ENCODE results near the gene NDUFA13. TPM values are rescaled to one million over a fixed set of nuclear protein-coding genes. Genes with fewer than 3 reads are reported as not detected.

Gene NDUFA13
- polyA plus RNA-seq, 6 donors from 2014 or later: 226 to 324 (median 271) TPM

DNA sequence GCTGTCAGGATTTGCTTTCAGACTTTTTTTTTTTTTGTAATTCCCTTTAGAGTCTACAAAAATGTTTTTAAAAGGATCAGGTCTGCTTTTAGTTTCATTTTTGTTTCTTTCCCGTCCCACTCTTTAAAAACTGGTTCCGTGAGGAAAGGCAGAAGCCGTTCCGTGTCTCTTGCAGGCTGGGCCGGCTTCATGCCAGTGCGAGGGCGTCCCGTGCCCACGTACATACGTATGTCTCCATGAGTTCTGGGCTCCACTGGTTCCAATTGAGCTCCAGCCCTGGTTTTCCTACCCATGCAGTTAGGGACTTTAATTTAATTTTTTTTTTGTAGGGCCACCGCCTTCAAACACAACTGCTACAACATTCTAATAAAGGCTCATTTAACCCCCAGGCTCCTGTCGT lies 9.4 kb upstream of the NDUFA13 start:
- Mint-ChIP-seq H3K27me3 (no peaks in the 10 kb centered on the region), H3K9me3 (no peaks in the 10 kb centered on the region), H3K36me3 (peaks cover 6 to 11% of the 10 kb centered on the region in 2 donors), H3K27ac (peak overlapping the region in 2 of 6 donors; percentile 70 to 79), H3K4me1 (peaks cover 0 to 8% (median 4%) of the 10 kb centered on the region in 3 donors), H3K4me3 (no peak overlapping the region)
- no peak for DNase-seq
- no peak for ATAC-seq (ENCODE audit: low read depth in 2 of 2)

DNA sequence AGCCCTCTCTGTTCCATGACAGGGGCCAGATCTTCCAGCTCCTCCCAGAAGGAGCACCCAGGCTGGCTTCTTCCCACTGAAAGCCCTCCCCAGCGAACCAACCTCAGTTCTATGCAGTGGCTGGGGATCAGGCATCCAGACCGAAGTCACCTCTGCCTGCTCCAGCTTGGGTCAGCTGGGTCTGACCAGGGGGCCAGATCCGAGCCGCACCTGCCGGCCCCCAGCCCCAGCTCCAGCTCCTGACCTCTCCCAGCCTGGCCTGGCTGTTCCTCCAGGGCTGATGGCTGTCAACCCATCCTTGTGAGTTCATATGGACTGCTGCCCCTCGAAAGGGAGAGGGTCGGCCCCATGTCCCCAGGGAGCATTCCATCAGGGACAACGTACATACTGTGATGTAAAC lies 8.7 kb upstream of the NDUFA13 start:
- Mint-ChIP-seq H3K4me1 (peaks cover 0 to 8% (median 4%) of the 10 kb centered on the region in 3 donors), H3K27ac (no peak overlapping the region), H3K9me3 (no peaks in the 10 kb centered on the region), H3K4me3 (no peak overlapping the region), H3K36me3 (peaks cover 6 to 11% of the 10 kb centered on the region in 2 donors), H3K27me3 (no peaks in the 10 kb centered on the region)
- DNase-seq (no peak), ATAC-seq (ENCODE audit: low read depth in 2 of 2) (no peak)

DNA sequence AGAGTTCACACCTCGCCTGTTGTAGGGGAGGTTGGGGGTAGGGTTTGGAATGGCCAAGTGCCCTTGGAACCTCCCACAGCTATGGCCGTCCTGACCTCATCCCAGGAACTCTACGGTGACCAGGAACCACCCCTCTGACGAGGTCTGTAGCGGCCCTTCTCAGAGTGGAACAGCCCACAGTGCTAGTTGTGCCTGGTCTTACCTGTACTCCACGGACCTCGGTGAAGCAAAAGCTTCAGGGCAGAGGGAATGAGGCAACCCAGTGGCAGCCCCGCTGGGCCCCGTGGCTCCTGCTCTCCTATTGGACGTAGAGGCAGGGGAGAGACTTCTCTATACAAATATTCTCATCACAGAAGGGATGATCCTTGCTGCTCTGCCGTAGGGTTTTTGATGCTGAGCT lies 7.8 kb upstream of the NDUFA13 start:
- Mint-ChIP-seq H3K4me3 (no peak overlapping the region), H3K4me1 (peaks cover 0 to 4% (median 0%) of the 10 kb centered on the region in 3 donors), H3K36me3 (peaks cover 4 to 6% of the 10 kb centered on the region in 2 donors), H3K27ac (no peak overlapping the region), H3K27me3 (no peaks in the 10 kb centered on the region), H3K9me3 (no peaks in the 10 kb centered on the region)
- ATAC-seq (ENCODE audit: low read depth in 2 of 2) (no peak), DNase-seq (no peak)

DNA sequence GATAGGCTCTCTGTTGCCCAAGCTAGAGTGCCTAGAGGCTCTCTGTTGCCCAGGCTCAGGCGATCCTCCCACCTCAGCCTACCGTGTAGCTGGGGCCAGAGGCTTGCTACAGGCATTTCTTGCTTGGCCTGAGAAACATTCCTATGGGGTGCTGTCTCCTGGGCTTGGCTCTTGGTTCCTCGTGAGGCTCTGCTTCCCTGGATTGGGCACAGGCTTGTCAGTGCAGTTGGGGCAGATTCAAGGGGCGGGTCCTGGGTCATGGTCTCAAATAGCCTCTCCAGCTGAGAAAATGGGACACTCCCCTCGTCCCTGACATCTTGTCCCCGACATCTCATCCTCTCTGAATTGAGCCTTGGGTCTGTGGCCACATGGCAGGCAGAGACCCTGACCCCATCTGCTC lies 5.6 kb upstream of the NDUFA13 start:
- peak overlapping the region in 2 of 6 donors; percentile 63 to 93 for H3K27ac Mint-ChIP-seq
- H3K4me1 Mint-ChIP-seq: peaks cover 0 to 4% (median 2%) of the 10 kb centered on the region in 3 donors
- no peaks in the 10 kb centered on the region for H3K9me3 Mint-ChIP-seq
- peaks cover 0 to 6% of the 10 kb centered on the region in 2 donors for H3K36me3 Mint-ChIP-seq
- DNase-seq: no peak
- peak overlapping the region in 1 of 8 donors; percentile 62 for H3K4me3 Mint-ChIP-seq
- ATAC-seq (ENCODE audit: low read depth in 2 of 2): no peak
- H3K27me3 Mint-ChIP-seq: no peaks in the 10 kb centered on the region

DNA sequence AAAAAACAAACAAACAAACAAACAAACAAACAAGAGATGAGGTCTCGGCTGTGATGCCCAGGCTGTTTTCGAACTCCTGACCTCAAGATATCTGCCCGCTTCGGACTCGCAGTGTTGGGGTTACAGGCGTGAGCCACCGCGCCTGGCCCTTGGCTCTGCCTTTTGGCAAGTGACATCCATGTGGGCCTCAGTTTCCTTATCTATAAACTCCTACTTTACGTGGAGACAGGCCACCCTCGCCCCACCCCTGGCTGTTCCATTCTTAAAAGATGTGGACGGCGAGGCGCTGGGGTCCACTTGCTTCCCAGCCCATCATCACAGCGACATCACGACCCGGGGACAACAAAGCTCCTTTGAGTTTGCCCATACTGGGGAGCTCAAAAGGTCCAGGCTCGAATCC lies 2.3 kb upstream of the NDUFA13 start:
- Mint-ChIP-seq H3K9me3 (no peaks in the 10 kb centered on the region), H3K4me3 (peak overlapping the region in 5 of 8 donors; percentile 41 to 76 (median 52)), H3K36me3 (no peaks in the 10 kb centered on the region), H3K27ac (peak overlapping the region in 1 of 6 donors; percentile 47), H3K27me3 (no peaks in the 10 kb centered on the region), H3K4me1 (peaks cover 3 to 26% (median 4%) of the 10 kb centered on the region in 3 donors)
- ATAC-seq (ENCODE audit: low read depth in 2 of 2): no peak
- no peak for DNase-seq

DNA sequence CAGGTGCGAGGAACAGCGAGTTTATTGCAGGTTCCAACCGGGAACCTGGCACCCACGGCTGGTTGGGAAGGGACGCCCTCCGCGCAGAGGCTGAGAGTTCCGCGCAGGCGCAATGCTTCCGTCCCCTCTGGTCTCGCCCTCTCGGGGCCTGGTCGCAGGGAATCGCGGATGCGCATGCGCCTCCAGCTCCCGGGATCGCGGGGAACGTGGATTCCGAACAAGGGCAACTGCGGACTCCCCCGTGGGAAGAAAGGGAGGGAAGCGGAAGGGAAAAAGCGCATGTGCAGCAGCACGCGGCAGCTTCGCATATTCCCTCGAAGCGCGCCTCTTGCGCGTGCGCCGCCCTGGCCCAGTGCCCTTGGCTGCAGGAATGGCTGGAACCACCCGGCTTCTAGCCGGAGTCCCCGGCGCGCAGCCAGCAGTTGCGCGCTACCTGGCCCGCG lies 1.8 kb upstream of the NDUFA13 start:
- Mint-ChIP-seq H3K27me3 (no peaks in the 10 kb centered on the region), H3K4me3 (peak overlapping the region in 7 of 8 donors; percentile 41 to 76 (median 58)), H3K36me3 (no peaks in the 10 kb centered on the region), H3K27ac (no peak overlapping the region), H3K4me1 (peaks cover 5 to 28% (median 7%) of the 10 kb centered on the region in 3 donors), H3K9me3 (no peaks in the 10 kb centered on the region)
- ATAC-seq (ENCODE audit: low read depth in 2 of 2) (no peak), DNase-seq (no peak)

DNA sequence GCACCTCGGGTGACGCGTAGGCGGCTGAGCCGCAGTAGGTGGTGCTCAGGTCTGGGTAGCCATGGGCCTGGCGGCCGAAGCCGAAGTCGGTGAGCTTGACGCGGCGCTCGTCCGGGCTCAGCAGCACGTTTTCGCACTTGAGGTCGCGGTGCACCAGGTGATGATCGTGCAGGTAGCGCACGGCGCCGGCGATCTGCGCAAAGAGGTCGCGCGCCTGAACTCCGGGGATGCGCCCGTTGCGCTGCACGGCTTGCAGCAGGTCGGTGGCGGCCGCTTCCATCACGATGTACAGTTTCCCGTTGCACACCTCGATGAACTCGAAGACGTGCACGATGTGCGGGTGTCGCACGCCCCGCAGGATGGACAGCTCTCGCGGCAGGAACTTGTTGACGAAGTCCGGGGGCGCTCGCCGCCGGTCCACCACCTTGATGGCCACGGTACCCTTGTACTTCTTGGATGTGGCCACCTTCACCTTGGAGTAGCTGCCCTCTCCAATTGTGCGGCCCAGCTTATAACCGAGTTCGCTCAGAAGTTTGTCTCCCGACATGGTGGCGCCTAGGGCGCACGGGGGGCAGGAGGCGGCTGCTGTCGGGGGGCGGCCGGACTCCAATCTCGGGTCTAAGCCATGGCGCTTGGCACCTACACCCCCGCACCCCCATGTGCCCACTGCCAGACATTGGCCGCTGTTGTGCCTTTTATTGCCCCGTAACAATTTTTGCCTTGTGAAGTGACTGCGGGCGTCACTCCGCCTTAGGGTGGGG lies 964 bp upstream of the NDUFA13 start, which contains the start of gene TSSK6:
TSS of gene TSSK6 (minus strand) at position 668 of the 761 bp plus-strand sequence. CDS start at position 547, 121 bp downstream.
- Mint-ChIP-seq H3K4me3 (peak within 1 kb of the TSS; percentile 91 to 98 (median 96)), H3K4me1 (peaks cover 13 to 36% (median 15%) of the 10 kb centered on the region in 3 donors), H3K27ac (peak within 1 kb of the TSS; percentile 91 to 96 (median 95)), H3K36me3 (no peaks in the 10 kb centered on the region), H3K27me3 (no peaks in the 10 kb centered on the region), H3K9me3 (no peaks in the 10 kb centered on the region)
- DNase-seq (no peak), ATAC-seq (ENCODE audit: low read depth in 2 of 2) (no peak)

DNA sequence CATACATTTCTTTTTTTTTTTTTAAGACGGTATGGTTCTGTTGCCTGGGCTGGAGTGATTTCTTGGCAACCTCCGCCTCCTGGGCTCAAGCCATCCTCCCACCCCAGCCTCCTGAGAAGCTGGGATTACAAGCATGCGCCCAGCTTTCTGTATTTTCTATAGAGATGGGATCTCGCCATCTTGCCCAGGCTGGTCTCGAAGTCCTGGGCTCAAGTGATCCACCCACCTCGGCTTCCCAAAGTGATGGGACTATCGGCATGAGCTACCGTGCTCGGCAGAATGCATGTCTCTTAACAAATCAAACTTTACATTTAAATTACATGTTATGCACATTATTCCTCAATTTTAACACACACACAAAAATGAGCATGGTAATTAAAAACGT lies 1.2 kb downstream of the NDUFA13 start:
- DNase-seq: no peak
- ATAC-seq (ENCODE audit: low read depth in 2 of 2): no peak
- no peaks in the 10 kb centered on the region for H3K27me3 Mint-ChIP-seq
- peak overlapping the region; percentile 91 to 98 (median 96) for H3K4me3 Mint-ChIP-seq
- peaks cover 20 to 39% (median 21%) of the 10 kb centered on the region in 3 donors for H3K4me1 Mint-ChIP-seq
- peak overlapping the region in 1 of 6 donors; percentile 73 for H3K27ac Mint-ChIP-seq
- peaks cover 0 to 3% of the 10 kb centered on the region in 2 donors for H3K36me3 Mint-ChIP-seq
- no peaks in the 10 kb centered on the region for H3K9me3 Mint-ChIP-seq

DNA sequence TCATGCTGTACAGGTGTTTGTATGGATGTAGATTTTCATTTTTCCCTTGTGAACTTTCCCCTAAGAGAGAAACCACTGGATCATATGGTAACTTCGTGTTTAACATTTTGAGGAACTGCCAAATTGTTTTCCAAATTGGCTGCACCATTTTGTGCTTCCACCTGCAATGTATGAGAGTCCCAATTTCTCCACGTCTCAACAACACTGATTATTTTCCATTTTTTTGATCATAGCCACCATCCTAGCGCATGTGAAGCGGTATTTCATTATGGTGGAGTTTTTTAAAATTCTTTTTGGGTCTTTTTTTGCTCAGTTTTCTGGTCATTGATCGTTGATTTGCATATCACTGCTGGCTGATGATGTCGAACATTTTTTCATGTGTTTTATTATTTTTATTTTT lies 5.0 kb downstream of the NDUFA13 start:
- DNase-seq: no peak
- peaks cover 20 to 41% (median 25%) of the 10 kb centered on the region in 3 donors for H3K4me1 Mint-ChIP-seq
- H3K36me3 Mint-ChIP-seq: peaks cover 0 to 3% of the 10 kb centered on the region in 2 donors
- peak overlapping the region in 1 of 8 donors; percentile 27 for H3K4me3 Mint-ChIP-seq
- peak overlapping the region in 2 of 6 donors; percentile 49 to 51 for H3K27ac Mint-ChIP-seq
- ATAC-seq (ENCODE audit: low read depth in 2 of 2): no peak
- H3K27me3 Mint-ChIP-seq: no peaks in the 10 kb centered on the region
- no peaks in the 10 kb centered on the region for H3K9me3 Mint-ChIP-seq

DNA sequence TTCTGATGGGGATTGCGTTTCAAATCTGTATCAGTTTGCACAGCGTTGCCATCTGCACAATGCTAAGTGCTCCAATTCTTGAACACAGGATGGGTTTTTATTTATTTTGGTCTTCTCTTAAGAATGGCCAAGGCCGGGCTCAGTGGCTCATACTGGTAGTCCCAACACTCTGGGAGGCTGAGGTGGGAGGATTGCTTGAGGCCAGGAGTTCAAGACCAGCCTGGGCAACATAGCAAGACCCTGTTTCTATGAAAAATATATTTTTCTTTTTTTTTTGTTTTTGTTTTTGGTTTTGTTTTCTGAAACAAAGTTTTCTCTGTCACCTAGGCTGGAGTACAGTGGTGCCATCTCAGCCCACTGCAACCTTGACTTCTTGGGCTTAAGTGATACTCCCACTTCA lies 7.2 kb downstream of the NDUFA13 start:
- H3K4me3 Mint-ChIP-seq: peak overlapping the region in 1 of 8 donors; percentile 12

DNA sequence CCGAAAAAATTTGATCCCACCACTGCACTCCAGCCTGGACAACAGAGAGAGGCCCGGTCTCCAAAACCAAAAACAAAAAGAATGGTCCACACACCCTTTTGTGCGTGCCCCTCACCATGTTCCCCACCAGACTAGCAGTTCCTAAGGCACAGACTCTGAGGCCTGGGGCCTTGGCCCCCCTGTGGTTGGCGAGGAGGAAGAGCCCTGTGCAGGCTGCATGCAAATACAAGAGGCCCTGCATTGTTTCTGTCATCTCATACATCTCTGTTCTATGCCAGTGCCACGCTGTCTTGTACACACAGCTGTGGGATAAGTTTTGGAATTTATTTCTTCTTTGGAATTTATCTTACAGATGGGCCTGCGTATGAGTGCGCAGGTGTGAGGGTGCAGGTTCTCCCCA lies 8.0 kb downstream of the NDUFA13 start:
- H3K27ac Mint-ChIP-seq: no peak overlapping the region
- no peak overlapping the region for H3K4me3 Mint-ChIP-seq
- ATAC-seq (ENCODE audit: low read depth in 2 of 2): no peak
- H3K36me3 Mint-ChIP-seq: peaks cover 0 to 3% of the 10 kb centered on the region in 2 donors
- peaks cover 17 to 30% (median 29%) of the 10 kb centered on the region in 3 donors for H3K4me1 Mint-ChIP-seq
- DNase-seq: no peak
- no peaks in the 10 kb centered on the region for H3K27me3 Mint-ChIP-seq
- no peaks in the 10 kb centered on the region for H3K9me3 Mint-ChIP-seq

More for the DNA sequence above, 7.2 kb downstream of the NDUFA13 start:
- peaks cover 0 to 3% of the 10 kb centered on the region in 2 donors for H3K36me3 Mint-ChIP-seq
- ATAC-seq (ENCODE audit: low read depth in 2 of 2) (no peak), DNase-seq (no peak)
- H3K27ac Mint-ChIP-seq: no peak overlapping the region
- H3K4me1 Mint-ChIP-seq: peaks cover 17 to 32% (median 30%) of the 10 kb centered on the region in 3 donors
- H3K9me3 Mint-ChIP-seq: no peaks in the 10 kb centered on the region
- no peaks in the 10 kb centered on the region for H3K27me3 Mint-ChIP-seq

DNA sequence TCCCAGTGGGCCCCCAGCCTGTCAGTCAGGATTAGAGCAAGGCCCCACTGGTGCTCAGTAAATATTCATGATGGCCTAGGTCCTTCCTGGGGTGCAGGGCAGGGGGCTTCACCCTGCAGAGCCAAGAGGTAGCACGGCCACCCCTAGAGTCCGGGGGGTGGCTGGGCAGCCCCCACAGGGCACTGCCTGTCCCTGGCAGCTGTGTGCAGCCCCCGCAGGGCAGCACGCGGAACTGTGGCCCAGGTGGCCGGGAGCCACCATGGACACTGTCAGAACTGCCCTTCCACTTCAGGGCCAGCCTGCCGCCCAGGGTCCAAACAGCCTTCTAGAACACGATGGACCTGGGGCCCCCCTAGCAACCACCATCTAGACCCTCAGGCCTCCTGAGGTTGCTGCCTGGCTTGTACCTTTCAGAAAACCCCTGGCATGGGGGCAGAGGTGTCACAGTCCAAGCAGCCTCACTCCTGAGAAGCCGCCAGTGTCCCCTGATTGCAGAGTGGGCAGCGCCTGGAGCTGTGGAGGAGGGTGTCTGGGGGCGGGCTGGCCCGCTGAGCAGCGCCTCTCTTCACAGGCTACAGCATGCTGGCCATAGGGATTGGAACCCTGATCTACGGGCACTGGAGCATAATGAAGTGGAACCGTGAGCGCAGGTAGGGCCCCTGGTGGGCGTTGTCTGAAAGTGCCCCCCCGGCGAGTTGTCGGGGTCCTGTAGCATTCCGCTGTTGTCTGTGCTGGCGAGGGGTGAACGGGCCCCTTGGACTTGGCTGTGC lies 9.8 kb downstream of the NDUFA13 start:
- Mint-ChIP-seq H3K27ac (no peak overlapping the region), H3K36me3 (peaks cover 0 to under 1% of the 10 kb centered on the region in 2 donors), H3K27me3 (no peaks in the 10 kb centered on the region), H3K9me3 (no peaks in the 10 kb centered on the region), H3K4me3 (peak overlapping the region in 1 of 8 donors; percentile 47), H3K4me1 (peaks cover 9 to 17% (median 13%) of the 10 kb centered on the region in 3 donors)
- no peak for ATAC-seq (ENCODE audit: low read depth in 2 of 2)
- DNase-seq: no peak

DNA sequence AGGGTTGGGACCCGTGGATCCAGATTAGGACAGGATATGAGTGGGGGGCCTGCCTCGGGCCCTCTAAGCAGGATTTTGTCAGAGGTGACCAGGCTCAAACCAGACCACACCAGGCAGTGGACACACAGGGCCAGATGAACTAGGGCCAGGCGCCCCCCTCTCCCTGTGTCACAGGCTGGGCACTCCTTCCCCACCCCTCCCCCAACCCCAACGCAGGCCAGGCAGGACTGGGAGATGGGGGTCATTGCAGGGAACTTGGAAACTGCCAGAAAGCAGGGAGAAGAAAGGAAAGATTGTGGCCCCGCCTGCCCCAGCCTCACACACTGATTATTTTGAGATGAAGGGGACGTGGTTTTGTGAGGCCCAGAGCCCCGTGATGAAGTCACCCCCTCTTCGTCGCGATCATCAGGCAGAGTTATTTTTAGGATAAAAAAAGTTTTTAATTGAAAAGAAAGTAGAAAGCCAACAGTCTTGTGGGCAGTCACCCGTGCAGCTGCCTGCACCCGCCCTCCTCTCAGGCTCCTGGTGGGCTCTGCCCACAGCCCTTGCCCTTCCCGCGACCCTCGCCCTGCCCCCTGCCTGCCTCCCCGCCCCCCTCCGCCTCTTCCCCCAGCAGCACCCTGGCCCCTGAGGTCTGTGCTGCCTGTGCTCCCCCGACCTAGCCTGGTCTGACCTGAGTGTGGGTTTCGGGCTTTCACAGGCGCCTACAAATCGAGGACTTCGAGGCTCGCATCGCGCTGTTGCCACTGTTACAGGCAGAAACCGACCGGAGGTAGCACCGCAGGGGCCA lies 10.8 kb downstream of the NDUFA13 start:
- Mint-ChIP-seq H3K36me3 (no peaks in the 10 kb centered on the region), H3K9me3 (no peaks in the 10 kb centered on the region), H3K4me3 (peak overlapping the region in 1 of 8 donors; percentile 51), H3K4me1 (peaks cover 8 to 21% (median 11%) of the 10 kb centered on the region in 3 donors), H3K27me3 (no peaks in the 10 kb centered on the region), H3K27ac (peak overlapping the region in 3 of 6 donors; percentile 21 to 60 (median 26))
- ATAC-seq (ENCODE audit: low read depth in 2 of 2) (no peak), DNase-seq (no peak)
